Endothelial cell (in vitro differentiated cells): ENCODE data around the gene RGS7. TPM values are rescaled to one million over a fixed set of nuclear protein-coding genes. Genes with fewer than 3 reads are reported as not detected.

Experiments used
- DNase-seq: peaks from one replicate; pipeline ENCODE4 v3.0.0; 2021; ENCODE audit warnings: low spot score
- H3K27ac Mint-ChIP-seq: one replicate; pipeline ENCODE4 v1.8.0; 2021; ENCODE audit warnings: mixed read lengths, inconsistent platforms; ENCODE audit not compliant: unreplicated experiment
- H3K27me3 Mint-ChIP-seq: one replicate; pipeline ENCODE4 v1.8.0; 2021; ENCODE audit warnings: mild to moderate bottlenecking, moderate library complexity, mixed read lengths, inconsistent platforms; ENCODE audit not compliant: unreplicated experiment
- H3K36me3 Mint-ChIP-seq: one replicate; pipeline ENCODE4 v1.8.0; 2021; ENCODE audit warnings: mild to moderate bottlenecking, low read depth, mixed read lengths, inconsistent platforms; ENCODE audit not compliant: unreplicated experiment
- H3K4me1 Mint-ChIP-seq: one replicate; pipeline ENCODE4 v1.8.0; 2021; ENCODE audit warnings: mild to moderate bottlenecking, mixed read lengths, inconsistent platforms; ENCODE audit not compliant: unreplicated experiment
- H3K4me3 Mint-ChIP-seq: one replicate; pipeline ENCODE4 v1.8.0; 2021; ENCODE audit warnings: mild to moderate bottlenecking, mixed read lengths, inconsistent platforms; ENCODE audit not compliant: unreplicated experiment
- H3K9me3 Mint-ChIP-seq: one replicate; pipeline ENCODE4 v1.8.0; 2021; ENCODE audit warnings: mixed read lengths, inconsistent platforms; ENCODE audit not compliant: unreplicated experiment
- CTCF ChIP-seq: fragments of 200-600 bp; sonication (generic); IDR thresholded peaks from one replicate; pipeline ENCODE4 v1.5.0; 2021; ENCODE audit warnings: antibody characterized with exemption; ENCODE audit not compliant: unreplicated experiment
- total RNA-seq: library from RNA; stranded (reverse); fragmentation: NEBNext Ultra II Directional; extraction: Animal tissue kit (Norgen Biotek cat#: 25700); gene quantifications from one replicate; pipeline ENCODE4 v1.2.1, GENCODE V29; 2021; ENCODE audit not compliant: unreplicated experiment

Gene RGS7
- total RNA-seq, 1 donor from 2014 or later, result 1.4 TPM

DNA sequence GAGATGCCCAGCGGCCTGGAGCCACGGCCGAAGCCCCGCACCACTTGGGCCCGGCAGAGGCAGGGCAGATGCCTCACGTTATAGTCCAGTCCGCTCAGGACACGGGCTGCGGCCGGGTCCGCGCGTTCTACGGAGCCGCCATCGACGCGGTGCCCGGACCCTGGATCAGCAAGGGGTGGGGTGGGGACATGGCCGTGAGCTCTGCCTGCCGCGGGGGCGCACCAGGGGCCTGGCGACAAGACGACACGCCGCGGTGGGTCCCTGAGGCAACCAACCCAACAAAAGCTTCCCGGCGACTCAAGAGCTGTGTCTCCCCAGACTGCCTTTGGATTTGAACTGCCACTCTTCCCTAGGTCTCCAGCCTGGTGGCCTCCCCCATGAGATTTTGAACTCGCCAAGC is 533.6 kb downstream of the RGS7 start:
- no peaks in the 10 kb centered on the region for H3K9me3 Mint-ChIP-seq
- peaks cover 12% of the 10 kb centered on the region for H3K4me1 Mint-ChIP-seq
- no peak for DNase-seq
- no peak overlapping the region for H3K4me3 Mint-ChIP-seq
- H3K27me3 Mint-ChIP-seq, result no peaks in the 10 kb centered on the region
- H3K36me3 Mint-ChIP-seq, result no peaks in the 10 kb centered on the region
- H3K27ac Mint-ChIP-seq, result no peak overlapping the region
- TF ChIP-seq CTCF, result no peak

- no peak for TF ChIP-seq CTCF
- Mint-ChIP-seq H3K36me3 (no peaks in the 10 kb centered on the region), H3K9me3 (no peaks in the 10 kb centered on the region), H3K4me1 (peaks cover 12% of the 10 kb centered on the region), H3K4me3 (no peak overlapping the region), H3K27ac (no peak overlapping the region), H3K27me3 (no peaks in the 10 kb centered on the region)
- DNase-seq, result no peak
These were observed 535.1 kb downstream of the RGS7 start for GRCh38 chr1:240821925-240822324.

DNA sequence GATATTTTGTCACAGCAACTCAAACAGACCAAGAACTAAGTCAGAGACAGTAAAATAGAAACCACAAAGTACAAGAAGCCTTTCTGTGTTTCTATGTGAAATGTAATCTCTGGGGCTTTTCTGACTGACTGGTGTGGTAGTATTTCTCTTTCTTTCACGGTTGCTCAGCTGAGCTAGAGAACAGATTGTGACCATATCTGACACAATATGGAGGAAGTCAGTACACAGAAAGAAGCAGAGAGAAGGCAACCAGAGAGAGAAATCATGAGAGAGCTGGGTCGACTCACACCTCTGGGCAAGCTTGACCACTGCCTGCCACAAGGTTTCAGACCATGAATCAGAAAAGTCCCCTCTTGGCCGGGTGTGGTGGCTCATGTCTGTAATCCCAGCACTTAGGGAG is 536.2 kb downstream of the RGS7 start:
- no peaks in the 10 kb centered on the region for H3K9me3 Mint-ChIP-seq
- H3K27me3 Mint-ChIP-seq, result no peaks in the 10 kb centered on the region
- peaks cover 12% of the 10 kb centered on the region for H3K4me1 Mint-ChIP-seq
- H3K27ac Mint-ChIP-seq, result no peak overlapping the region
- DNase-seq, result no peak
- no peak for TF ChIP-seq CTCF
- H3K4me3 Mint-ChIP-seq, result no peak overlapping the region
- H3K36me3 Mint-ChIP-seq, result no peaks in the 10 kb centered on the region

GRCh38 chr1:240816472-240816871 is 540.5 kb downstream of the RGS7 start:
- no peaks in the 10 kb centered on the region for H3K36me3 Mint-ChIP-seq
- no peaks in the 10 kb centered on the region for H3K9me3 Mint-ChIP-seq
- no peaks in the 10 kb centered on the region for H3K27me3 Mint-ChIP-seq
- DNase-seq, result no peak
- no peak overlapping the region for H3K4me3 Mint-ChIP-seq
- no peak overlapping the region for H3K27ac Mint-ChIP-seq
- H3K4me1 Mint-ChIP-seq, result no peaks in the 10 kb centered on the region
- TF ChIP-seq CTCF, result no peak

- no peak for TF ChIP-seq CTCF
- no peak overlapping the region for H3K27ac Mint-ChIP-seq
- no peaks in the 10 kb centered on the region for H3K9me3 Mint-ChIP-seq
- no peak overlapping the region for H3K4me3 Mint-ChIP-seq
- no peaks in the 10 kb centered on the region for H3K36me3 Mint-ChIP-seq
- no peaks in the 10 kb centered on the region for H3K27me3 Mint-ChIP-seq
- DNase-seq, result no peak
- no peaks in the 10 kb centered on the region for H3K4me1 Mint-ChIP-seq
These were observed 543.3 kb downstream of the RGS7 start for GRCh38 chr1:240813720-240814119.
